NB4 (cell line): Measurements from ENCODE around the gene PIK3C2A.
"Not testable (repeated sequence)": the region's sequence is repeated elsewhere in the genome, so short reads cannot be mapped to it uniquely, and the experiment has no call there.

ENCODE experiments used
- DNase-seq: peaks from one replicate; pipeline ENCODE4 v3.0.0; 2010; ENCODE audit warnings: low read depth
- H3K4me3 ChIP-seq: one replicate; pipeline ENCODE4 v1.5.1; 2011; ENCODE audit warnings: mild to moderate bottlenecking, low read depth, low read length, moderate library complexity
- MYC ChIP-seq: IDR thresholded peaks from 2 replicates; pipeline ENCODE4 v1.6.1; 2011; ENCODE audit warnings: low read depth, low read length
- POLR2A ChIP-seq: IDR thresholded peaks from 2 replicates; pipeline ENCODE4 v1.6.1; 2011; ENCODE audit warnings: mild to moderate bottlenecking; ENCODE audit not compliant: insufficient read length; ENCODE audit errors: extremely low read depth
- TF ChIP-seq, protein P1 (sequence below): IDR thresholded peaks from 2 replicates; pipeline ENCODE4 v1.6.1; 2011; ENCODE audit warnings: low read depth, low read length
- TF ChIP-seq, protein P2 (sequence below): IDR thresholded peaks from one replicate; pipeline ENCODE4 v1.5.1; 2012; ENCODE audit warnings: low read depth, low read length

PIK3C2A gene

DNA sequence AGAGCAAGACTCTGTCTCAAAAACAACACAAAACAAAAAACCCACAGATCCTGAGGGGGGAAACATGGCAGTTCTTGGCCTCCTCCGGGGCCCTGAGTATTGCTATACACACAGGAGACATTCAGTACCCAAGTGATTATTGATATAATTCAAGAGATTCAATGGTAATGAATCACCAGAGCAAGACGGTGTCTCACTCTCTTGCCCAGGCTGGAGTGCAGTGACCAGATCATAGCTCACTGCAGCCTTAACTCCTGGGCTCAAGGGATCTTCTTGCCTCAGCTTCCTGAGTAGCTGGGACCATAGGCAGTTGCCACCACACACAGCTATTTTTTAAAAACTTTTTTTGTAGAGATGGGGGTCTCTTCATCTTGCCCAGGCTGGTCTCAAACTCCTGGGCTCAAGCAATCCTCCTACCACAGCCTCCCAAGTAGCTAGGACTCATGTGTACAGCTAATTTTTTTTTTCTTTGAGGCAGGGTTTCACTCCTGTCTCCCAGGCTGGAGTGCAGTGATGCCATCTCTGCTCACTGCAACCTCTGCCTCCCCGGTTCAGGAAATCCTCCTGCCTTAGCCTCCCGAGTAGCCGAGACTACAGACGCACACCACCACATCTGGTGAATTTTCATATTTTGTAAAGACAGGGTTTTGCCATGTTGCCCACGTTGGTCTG, 21.8 kb upstream of the PIK3C2A start:
- TF ChIP-seq POLR2A: no peak
- TF ChIP-seq, protein P1, sequence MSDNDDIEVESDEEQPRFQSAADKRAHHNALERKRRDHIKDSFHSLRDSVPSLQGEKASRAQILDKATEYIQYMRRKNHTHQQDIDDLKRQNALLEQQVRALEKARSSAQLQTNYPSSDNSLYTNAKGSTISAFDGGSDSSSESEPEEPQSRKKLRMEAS: no peak
- no peak for TF ChIP-seq MYC
- DNase-seq: no peak
- H3K4me3 ChIP-seq: no peak overlapping the region

DNA sequence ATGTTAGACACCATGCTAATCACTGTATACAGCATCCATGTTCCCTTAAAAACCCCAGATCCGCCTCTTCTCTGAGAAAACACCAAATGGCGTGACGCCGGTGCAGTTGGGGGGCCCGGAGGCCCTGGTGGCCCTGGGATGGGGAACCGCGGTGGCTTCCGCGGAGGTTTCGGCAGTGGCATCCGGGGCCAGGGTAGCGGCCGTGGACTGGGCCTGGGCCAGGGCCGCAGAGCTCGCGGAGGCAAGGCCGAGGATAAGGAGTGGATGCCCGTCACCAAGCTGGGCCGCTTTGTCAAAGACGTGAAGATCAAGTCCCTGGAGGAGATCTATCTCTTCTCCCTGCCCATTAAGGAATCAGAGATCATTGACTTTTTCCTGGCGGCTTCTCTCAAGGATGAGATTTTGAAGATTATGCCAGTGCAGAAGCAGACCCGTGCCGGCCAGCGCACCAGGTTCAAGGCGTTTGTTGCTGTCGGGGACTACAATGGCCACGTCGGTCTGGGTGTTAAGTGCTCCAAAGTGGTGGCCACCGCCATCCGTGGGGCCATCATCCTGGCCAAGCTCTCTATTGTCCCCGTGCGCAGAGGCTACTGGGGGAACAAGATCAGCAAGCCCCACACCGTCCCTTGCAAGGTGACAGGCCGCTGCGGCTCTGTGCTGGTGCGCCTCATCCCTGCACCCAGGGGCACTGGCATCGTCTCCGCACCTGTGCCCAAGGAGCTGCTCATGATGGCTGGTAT, 20.6 kb upstream of the PIK3C2A start:
- not testable (repeated sequence) for H3K4me3 ChIP-seq, DNase-seq

DNA sequence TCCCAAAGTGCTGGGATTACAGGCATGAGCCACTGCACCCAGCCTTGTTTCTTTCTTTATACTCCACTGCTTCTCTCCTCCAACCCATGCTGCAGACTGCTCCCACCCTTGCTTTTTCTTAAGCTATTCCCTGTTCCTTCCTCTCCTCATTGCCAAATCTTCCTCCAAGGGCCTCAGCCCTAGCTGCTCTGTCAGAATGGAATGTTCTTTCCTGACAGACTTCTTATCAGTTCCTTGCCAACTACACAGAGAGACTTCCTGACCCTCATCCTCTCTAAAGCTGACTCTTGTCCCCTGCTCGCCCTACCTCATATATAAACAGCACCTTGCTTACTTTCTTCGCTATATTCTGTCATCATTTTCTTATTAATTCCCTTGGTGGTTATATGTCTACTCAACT, 16.9 kb upstream of the PIK3C2A start:
- TF ChIP-seq POLR2A (no peak), MYC (no peak)
- TF ChIP-seq, protein P1: no peak
- TF ChIP-seq, protein P2, sequence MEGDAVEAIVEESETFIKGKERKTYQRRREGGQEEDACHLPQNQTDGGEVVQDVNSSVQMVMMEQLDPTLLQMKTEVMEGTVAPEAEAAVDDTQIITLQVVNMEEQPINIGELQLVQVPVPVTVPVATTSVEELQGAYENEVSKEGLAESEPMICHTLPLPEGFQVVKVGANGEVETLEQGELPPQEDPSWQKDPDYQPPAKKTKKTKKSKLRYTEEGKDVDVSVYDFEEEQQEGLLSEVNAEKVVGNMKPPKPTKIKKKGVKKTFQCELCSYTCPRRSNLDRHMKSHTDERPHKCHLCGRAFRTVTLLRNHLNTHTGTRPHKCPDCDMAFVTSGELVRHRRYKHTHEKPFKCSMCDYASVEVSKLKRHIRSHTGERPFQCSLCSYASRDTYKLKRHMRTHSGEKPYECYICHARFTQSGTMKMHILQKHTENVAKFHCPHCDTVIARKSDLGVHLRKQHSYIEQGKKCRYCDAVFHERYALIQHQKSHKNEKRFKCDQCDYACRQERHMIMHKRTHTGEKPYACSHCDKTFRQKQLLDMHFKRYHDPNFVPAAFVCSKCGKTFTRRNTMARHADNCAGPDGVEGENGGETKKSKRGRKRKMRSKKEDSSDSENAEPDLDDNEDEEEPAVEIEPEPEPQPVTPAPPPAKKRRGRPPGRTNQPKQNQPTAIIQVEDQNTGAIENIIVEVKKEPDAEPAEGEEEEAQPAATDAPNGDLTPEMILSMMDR: no peak
- DNase-seq: no peak
- no peak overlapping the region for H3K4me3 ChIP-seq

DNA sequence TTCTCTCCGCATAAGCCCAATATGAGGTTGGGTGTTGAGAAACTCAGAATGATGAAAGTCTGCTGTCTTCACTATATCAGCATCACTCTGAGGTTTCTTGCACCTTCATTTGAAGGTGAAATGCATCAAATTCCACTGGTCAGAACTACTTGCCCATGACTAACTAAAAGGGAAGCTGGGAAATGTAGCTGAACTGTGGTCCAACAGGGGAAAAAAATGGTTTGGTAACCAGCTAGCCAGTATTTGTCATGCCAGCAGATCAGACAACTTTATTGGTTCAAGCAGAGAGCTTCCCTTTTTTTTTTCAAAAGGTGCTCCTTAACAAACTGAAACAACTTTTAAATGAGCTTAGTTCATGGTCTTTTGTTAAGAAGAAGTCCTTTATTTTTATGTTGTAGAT, 14.2 kb upstream of the PIK3C2A start:
- DNase-seq: peak; percentile 78
- TF ChIP-seq POLR2A: no peak
- TF ChIP-seq MYC: no peak
- TF ChIP-seq, protein P1: no peak
- TF ChIP-seq, protein P2: no peak

DNA sequence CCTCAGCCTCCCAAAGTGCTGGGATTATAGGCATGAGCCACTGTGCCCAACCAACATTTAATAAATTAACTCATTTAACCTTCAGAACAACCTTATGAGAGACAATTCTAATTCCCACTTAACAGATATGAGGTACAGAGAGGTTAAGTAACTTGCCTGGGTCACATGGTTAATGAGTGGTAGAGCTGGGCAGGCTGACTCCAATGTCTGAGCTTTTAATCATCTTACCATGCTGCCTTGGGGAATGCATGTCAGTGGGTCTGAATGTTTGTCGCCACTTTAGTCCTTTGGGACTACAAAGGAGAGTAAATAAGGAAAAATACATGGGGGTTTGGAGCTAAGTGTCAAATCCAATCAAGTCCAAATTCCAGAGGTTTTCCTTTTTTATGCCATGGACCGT, 11.2 kb upstream of the PIK3C2A start:
- no peak for DNase-seq
- no peak for TF ChIP-seq POLR2A
- TF ChIP-seq MYC: no peak
- TF ChIP-seq, protein P1: no peak
- TF ChIP-seq, protein P2: no peak
- H3K4me3 ChIP-seq: no peak overlapping the region

More for the DNA sequence above, 14.2 kb upstream of the PIK3C2A start:
- H3K4me3 ChIP-seq: no peak overlapping the region

DNA sequence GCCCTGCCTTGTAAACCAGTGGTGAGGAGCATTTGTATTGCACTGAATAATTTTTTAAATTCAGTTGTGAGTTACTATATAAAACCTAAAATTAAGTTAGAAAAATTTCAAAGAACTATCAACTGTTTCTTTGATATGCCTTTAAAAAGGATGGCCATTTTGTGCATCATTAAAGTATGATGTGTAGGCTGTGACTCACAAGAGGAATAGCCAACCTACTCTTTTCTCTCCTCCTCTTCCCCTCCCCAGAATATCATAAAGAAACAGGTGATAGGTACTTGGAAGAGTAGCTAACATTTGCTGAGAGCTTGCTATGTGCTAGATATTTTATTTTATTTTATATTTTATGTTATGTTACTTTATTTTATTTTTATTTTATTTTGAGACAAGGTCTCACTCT, 10.6 kb upstream of the PIK3C2A start:
- TF ChIP-seq POLR2A (no peak), MYC (no peak)
- TF ChIP-seq, protein P2: no peak
- TF ChIP-seq, protein P1: no peak
- DNase-seq: no peak

More for the DNA sequence above, 10.6 kb upstream of the PIK3C2A start:
- H3K4me3 ChIP-seq: no peak overlapping the region
